ENCODE measurements around the gene LTO1.

DNA sequence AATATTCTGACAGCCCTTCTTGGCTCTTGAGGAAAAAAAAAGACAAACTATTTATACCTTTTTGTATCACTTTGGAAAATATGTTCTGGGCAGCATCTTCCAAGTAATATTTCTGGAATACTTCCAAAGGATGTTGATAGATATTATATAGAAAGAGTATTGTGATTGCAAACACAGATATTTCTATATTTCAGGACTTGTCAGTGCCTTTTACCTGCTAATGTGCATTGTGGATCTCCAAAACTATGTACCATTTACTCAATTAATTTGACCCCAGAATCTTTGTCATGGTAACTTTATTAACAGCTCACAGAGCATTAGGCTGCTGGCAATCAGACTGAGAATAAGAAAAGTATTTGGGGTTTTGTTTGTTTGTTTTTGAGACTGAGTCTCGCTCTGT, 50.9 kb downstream of the LTO1 start:
- TF ChIP-seq TAF1 (IDR thresholded peaks at IDR 0.05; ENCODE audit: borderline replicate concordance, low read depth, low read length) = no peak
- TF ChIP-seq POLR2AphosphoS5 (IDR thresholded peaks at IDR 0.05; ENCODE audit: low read depth, low read length) = no peak

All from GM12892 (cell line).